VCaP (cell line): ENCODE data around the gene PCDHGB6.

Experiments
- H3K27ac ChIP-seq: fragments of 450-650 bp; 2 replicates; pipeline ENCODE4 v1.5.1; 2017
- CTCF ChIP-seq: fragments of 450-650 bp; conservative IDR thresholded peaks from 2 replicates; pipeline ENCODE4 v1.5.1; 2017; ENCODE audit warnings: mild to moderate bottlenecking, moderate library complexity

The PCDHGB6 gene

GRCh38 chr5:141437221-141437620 lies 29.4 kb downstream of the PCDHGB6 start:
- no peak overlapping the region for H3K27ac ChIP-seq
- no peak for TF ChIP-seq CTCF

GRCh38 chr5:141439411-141440141 lies 31.8 kb downstream of the PCDHGB6 start:
- TF ChIP-seq CTCF, result no peak
- H3K27ac ChIP-seq, result no peak overlapping the region

GRCh38 chr5:141440341-141440740 lies 32.5 kb downstream of the PCDHGB6 start:
- H3K27ac ChIP-seq, result no peak overlapping the region
- no peak for TF ChIP-seq CTCF

GRCh38 chr5:141441571-141442170 lies 33.9 kb downstream of the PCDHGB6 start:
- TF ChIP-seq CTCF, result no peak
- no peak overlapping the region for H3K27ac ChIP-seq
